Nephron (organoid): ENCODE data around the gene CCDC89.
"Not testable (repeated sequence)": the region's sequence is repeated elsewhere in the genome, so short reads cannot be mapped to it uniquely, and the experiment has no call there.

Experiments used
- H3K27ac Mint-ChIP-seq, 3 experiments: 2 replicates each; pipeline ENCODE4 v1.8.0; 2020; ENCODE audit warnings: mixed read lengths in 3 of 3, mild to moderate bottlenecking in 2 of 3, moderate library complexity in 1 of 3
- H3K27me3 Mint-ChIP-seq: 2 replicates; pipeline ENCODE4 v1.8.0; 2021; ENCODE audit warnings: low read depth, mild to moderate bottlenecking, moderate library complexity, mixed read lengths
- H3K36me3 Mint-ChIP-seq: 2 replicates; pipeline ENCODE4 v1.8.0; 2020; ENCODE audit warnings: low read depth, mixed read lengths
- H3K4me1 Mint-ChIP-seq: 2 replicates; pipeline ENCODE4 v1.8.0; 2020; ENCODE audit warnings: mixed read lengths
- H3K4me3 Mint-ChIP-seq, 3 experiments: 2 replicates each; pipeline ENCODE4 v1.8.0; 2020; ENCODE audit warnings: mild to moderate bottlenecking in 3 of 3, mixed read lengths in 3 of 3, moderate library complexity in 2 of 3
- H3K9me3 Mint-ChIP-seq: 2 replicates; pipeline ENCODE4 v1.8.0; 2020; ENCODE audit warnings: mixed read lengths
- CTCF ChIP-seq, 3 experiments: fragments of 200-600 bp; sonication (generic); IDR thresholded peaks; one replicate each; pipeline ENCODE4 v1.5.0; 2021; ENCODE audit warnings: antibody characterized with exemption in 3 of 3; ENCODE audit not compliant: unreplicated experiment in 3 of 3

The CCDC89 gene

GRCh38 chr11:85672105-85672902 is 13.7 kb downstream of the CCDC89 start:
- Mint-ChIP-seq H3K4me3 (no peak overlapping the region), H3K27me3 (no peaks in the 10 kb centered on the region), H3K27ac (no peak overlapping the region), H3K4me1 (no peaks in the 10 kb centered on the region), H3K9me3 (peaks cover 12% of the 10 kb centered on the region), H3K36me3 (no peaks in the 10 kb centered on the region)
- no peak for TF ChIP-seq CTCF (IDR thresholded peaks at IDR 0.05; ENCODE audit: unreplicated experiment in 3 of 3)

- peaks cover 12% of the 10 kb centered on the region for H3K9me3 Mint-ChIP-seq
- H3K36me3 Mint-ChIP-seq, H3K27me3 Mint-ChIP-seq, H3K27ac Mint-ChIP-seq, H3K4me1 Mint-ChIP-seq, H3K4me3 Mint-ChIP-seq: not testable (repeated sequence)
Observed at GRCh38 chr11:85670949-85671663, 14.9 kb downstream of the CCDC89 start.

- peaks cover 10% of the 10 kb centered on the region for H3K4me1 Mint-ChIP-seq
- peak overlapping the region in 2 of 3 experiments; percentile 34 to 47 for H3K4me3 Mint-ChIP-seq
- H3K27me3 Mint-ChIP-seq, result no peaks in the 10 kb centered on the region
- peaks cover 4% of the 10 kb centered on the region for H3K9me3 Mint-ChIP-seq
- peaks cover 11% of the 10 kb centered on the region for H3K36me3 Mint-ChIP-seq
- TF ChIP-seq CTCF (IDR thresholded peaks at IDR 0.05; ENCODE audit: unreplicated experiment in 3 of 3), result no peak
- no peak overlapping the region for H3K27ac Mint-ChIP-seq
Observed at GRCh38 chr11:85668157-85668556, 17.8 kb downstream of the CCDC89 start.

- Mint-ChIP-seq H3K4me3 (peak overlapping the region in 1 of 3 experiments; percentile 26), H3K27ac (no peak overlapping the region), H3K9me3 (no peaks in the 10 kb centered on the region), H3K27me3 (no peaks in the 10 kb centered on the region), H3K36me3 (peaks cover 16% of the 10 kb centered on the region), H3K4me1 (peaks cover 15% of the 10 kb centered on the region)
- TF ChIP-seq CTCF (IDR thresholded peaks at IDR 0.05; ENCODE audit: unreplicated experiment in 3 of 3), result no peak
Observed at GRCh38 chr11:85666687-85667086, 19.3 kb downstream of the CCDC89 start.

DNA sequence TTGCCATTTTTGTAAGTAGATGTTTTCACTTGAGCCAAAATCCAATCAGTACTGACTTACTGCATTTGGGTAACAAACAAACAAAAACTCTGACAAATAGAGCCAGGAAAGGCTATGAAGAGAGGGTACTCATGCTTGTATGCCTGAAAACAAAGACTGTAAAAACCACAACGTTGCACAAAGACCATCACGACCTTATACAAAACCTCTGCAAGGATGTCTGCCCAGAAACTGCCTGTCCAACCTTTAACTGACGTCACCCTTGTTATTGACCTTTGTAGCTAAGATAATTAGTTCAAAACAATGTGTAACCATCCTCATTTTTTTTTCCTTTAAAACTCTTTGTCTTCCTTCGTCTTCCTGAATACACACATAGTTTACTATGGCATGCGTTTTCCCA is 20.3 kb downstream of the CCDC89 start:
- no peaks in the 10 kb centered on the region for H3K27me3 Mint-ChIP-seq
- H3K4me3 Mint-ChIP-seq, result peak overlapping the region; percentile 95 to 100 (median 99)
- peaks cover 24% of the 10 kb centered on the region for H3K4me1 Mint-ChIP-seq
- H3K27ac Mint-ChIP-seq, result peak overlapping the region; percentile 95 to 99 (median 98)
- H3K9me3 Mint-ChIP-seq, result no peaks in the 10 kb centered on the region
- peaks cover 25% of the 10 kb centered on the region for H3K36me3 Mint-ChIP-seq
- no peak for TF ChIP-seq CTCF (IDR thresholded peaks at IDR 0.05; ENCODE audit: unreplicated experiment in 3 of 3)

GRCh38 chr11:85664615-85665481 is 21.1 kb downstream of the CCDC89 start, which contains the start of gene CREBZF:
Gene CREBZF (minus strand): TSS chr11:85665129. CDS start chr11:85664875, 254 bp downstream.
- no peaks in the 10 kb centered on the region for H3K27me3 Mint-ChIP-seq
- peaks cover 33% of the 10 kb centered on the region for H3K36me3 Mint-ChIP-seq
- peak within 1 kb of the TSS; percentile 95 to 100 (median 99) for H3K4me3 Mint-ChIP-seq
- peak within 1 kb of the TSS; percentile 95 to 99 (median 98) for H3K27ac Mint-ChIP-seq
- TF ChIP-seq CTCF (IDR thresholded peaks at IDR 0.05; ENCODE audit: unreplicated experiment in 3 of 3), result no peak
- no peaks in the 10 kb centered on the region for H3K9me3 Mint-ChIP-seq
- peaks cover 33% of the 10 kb centered on the region for H3K4me1 Mint-ChIP-seq
